Measurements from ENCODE around the gene SLC6A15.

GRCh38 chr12:84811291-84811690, 101.3 kb downstream of the SLC6A15 start:
- TF ChIP-seq CTCF (conservative IDR thresholded peaks at IDR 0.05) = no peak
- no peak for TF ChIP-seq ZFX (IDR thresholded peaks at IDR 0.05)
